Thyroid gland (tissue), 4 donors: Measurements from ENCODE around the gene CCDC121.

Experiments
- POLR2A ChIP-seq, 2 donors: fragments of 450-650 bp; IDR thresholded peaks; one replicate each; pipeline ENCODE4 v1.6.1; 2017; ENCODE audit warnings: antibody characterized with exemption in 2 of 2, mild to moderate bottlenecking in 2 of 2, moderate library complexity in 1 of 2
- TF ChIP-seq, protein P1 (sequence below), 6 experiments: fragments of 200-600 bp in 3 of 6; fragments of 450-650 bp in 3 of 6; sonication (generic) in 3 of 6; IDR thresholded peaks; one replicate each; pipeline ENCODE4 v1.5.1; 2016 to 2019; ENCODE audit warnings: antibody characterized with exemption in 6 of 6, mild to moderate bottlenecking in 2 of 6, inconsistent platforms in 1 of 6, moderate library complexity in 1 of 6

GRCh38 chr2:27671235-27671634 is 42.4 kb upstream of the CCDC121 start:
- no peak for TF ChIP-seq POLR2A (IDR thresholded peaks at IDR 0.05)
- TF ChIP-seq, protein P1, sequence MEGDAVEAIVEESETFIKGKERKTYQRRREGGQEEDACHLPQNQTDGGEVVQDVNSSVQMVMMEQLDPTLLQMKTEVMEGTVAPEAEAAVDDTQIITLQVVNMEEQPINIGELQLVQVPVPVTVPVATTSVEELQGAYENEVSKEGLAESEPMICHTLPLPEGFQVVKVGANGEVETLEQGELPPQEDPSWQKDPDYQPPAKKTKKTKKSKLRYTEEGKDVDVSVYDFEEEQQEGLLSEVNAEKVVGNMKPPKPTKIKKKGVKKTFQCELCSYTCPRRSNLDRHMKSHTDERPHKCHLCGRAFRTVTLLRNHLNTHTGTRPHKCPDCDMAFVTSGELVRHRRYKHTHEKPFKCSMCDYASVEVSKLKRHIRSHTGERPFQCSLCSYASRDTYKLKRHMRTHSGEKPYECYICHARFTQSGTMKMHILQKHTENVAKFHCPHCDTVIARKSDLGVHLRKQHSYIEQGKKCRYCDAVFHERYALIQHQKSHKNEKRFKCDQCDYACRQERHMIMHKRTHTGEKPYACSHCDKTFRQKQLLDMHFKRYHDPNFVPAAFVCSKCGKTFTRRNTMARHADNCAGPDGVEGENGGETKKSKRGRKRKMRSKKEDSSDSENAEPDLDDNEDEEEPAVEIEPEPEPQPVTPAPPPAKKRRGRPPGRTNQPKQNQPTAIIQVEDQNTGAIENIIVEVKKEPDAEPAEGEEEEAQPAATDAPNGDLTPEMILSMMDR (IDR thresholded peaks at IDR 0.05) = no peak
